Measurements from ENCODE around the gene TRPM2. TPM values are rescaled to one million over a fixed set of nuclear protein-coding genes. Genes with fewer than 3 reads are reported as not detected.

TRPM2 gene
- total RNA-seq, 1 donor from 2014 or later = 2.8 TPM

GRCh38 chr21:44444286-44444931, 91.0 kb downstream of the TRPM2 start:
- Histone ChIP-seq H3K4me3 (ENCODE audit: low read depth, low read length) (no peak overlapping the region), H3K36me3 (ENCODE audit: control insufficient read depth, insufficient read depth, low read length) (no peaks in the 10 kb centered on the region), H3K27me3 (ENCODE audit: control insufficient read depth, insufficient read depth, low read length) (no peaks in the 10 kb centered on the region)
- TF ChIP-seq CTCF (IDR thresholded peaks at IDR 0.05; ENCODE audit: insufficient read depth, low read length, poor library complexity, severe bottlenecking) = no peak
- no peak for DNase-seq (ENCODE audit: low read depth)

- DNase-seq (ENCODE audit: low read depth) = no peak
- no peak overlapping the region for H3K4me3 ChIP-seq (ENCODE audit: low read depth, low read length)
- TF ChIP-seq CTCF (IDR thresholded peaks at IDR 0.05; ENCODE audit: insufficient read depth, low read length, poor library complexity, severe bottlenecking) = no peak
- no peaks in the 10 kb centered on the region for H3K27me3 ChIP-seq (ENCODE audit: control insufficient read depth, insufficient read depth, low read length)
- H3K36me3 ChIP-seq (ENCODE audit: control insufficient read depth, insufficient read depth, low read length) = no peaks in the 10 kb centered on the region
Measured at GRCh38 chr21:44445145-44445812, 91.9 kb downstream of the TRPM2 start.

- Histone ChIP-seq H3K27me3 (ENCODE audit: control insufficient read depth, insufficient read depth, low read length) (peaks cover 4% of the 10 kb centered on the region), H3K36me3 (ENCODE audit: control insufficient read depth, insufficient read depth, low read length) (no peaks in the 10 kb centered on the region), H3K4me3 (ENCODE audit: low read depth, low read length) (no peak overlapping the region)
- TF ChIP-seq CTCF (IDR thresholded peaks at IDR 0.05; ENCODE audit: insufficient read depth, low read length, poor library complexity, severe bottlenecking) = no peak
- DNase-seq (ENCODE audit: low read depth) = no peak
Measured at GRCh38 chr21:44448651-44449131, 95.3 kb downstream of the TRPM2 start.

GRCh38 chr21:44449473-44450363, 96.3 kb downstream of the TRPM2 start:
- no peak for DNase-seq (ENCODE audit: low read depth)
- no peak for TF ChIP-seq CTCF (IDR thresholded peaks at IDR 0.05; ENCODE audit: insufficient read depth, low read length, poor library complexity, severe bottlenecking)
- no peaks in the 10 kb centered on the region for H3K36me3 ChIP-seq (ENCODE audit: control insufficient read depth, insufficient read depth, low read length)
- H3K27me3 ChIP-seq (ENCODE audit: control insufficient read depth, insufficient read depth, low read length) = peaks cover 5% of the 10 kb centered on the region
- H3K4me3 ChIP-seq (ENCODE audit: low read depth, low read length) = no peak overlapping the region

- H3K27me3 ChIP-seq (ENCODE audit: control insufficient read depth, insufficient read depth, low read length) = peaks cover 8% of the 10 kb centered on the region
- no peak overlapping the region for H3K4me3 ChIP-seq (ENCODE audit: low read depth, low read length)
- TF ChIP-seq CTCF (IDR thresholded peaks at IDR 0.05; ENCODE audit: insufficient read depth, low read length, poor library complexity, severe bottlenecking) = no peak
- H3K36me3 ChIP-seq (ENCODE audit: control insufficient read depth, insufficient read depth, low read length) = no peaks in the 10 kb centered on the region
- no peak for DNase-seq (ENCODE audit: low read depth)
Measured at GRCh38 chr21:44450402-44450801, 97.0 kb downstream of the TRPM2 start.

Measured in kidney epithelial cell (primary cell).